Vagina (tissue), 2 donors: ENCODE data around the gene TXN2. TPM values are rescaled to one million over a fixed set of nuclear protein-coding genes. Genes with fewer than 3 reads are reported as not detected.

Experiments
- DNase-seq, 2 donors: peaks; one replicate each; pipeline ENCODE4 v3.0.0-alpha.2; 2017; ENCODE audit errors: extremely low spot score in 2 of 2
- H3K27ac ChIP-seq: fragments of 200-600 bp; sonication (generic); one replicate; pipeline ENCODE4 v1.5.1; 2019
- H3K27me3 ChIP-seq: fragments of 200-600 bp; sonication (generic); one replicate; pipeline ENCODE4 v1.5.1; 2019
- H3K36me3 ChIP-seq, 2 donors: fragments of 200-600 bp; sonication (generic); one replicate each; pipeline ENCODE4 v1.5.1; 2017 to 2019
- H3K4me1 ChIP-seq: fragments of 200-600 bp; sonication (generic); one replicate; pipeline ENCODE4 v1.5.1; 2019
- H3K4me3 ChIP-seq, 2 donors: fragments of 200-600 bp; sonication (generic); 1 replicate in 1 of 2; 2 replicates in 1 of 2; pipeline ENCODE4 v1.5.1; 2016 to 2019
- H3K9me3 ChIP-seq: fragments of 200-600 bp; sonication (generic); one replicate; pipeline ENCODE4 v1.5.1; 2019
- POLR2A ChIP-seq, 2 donors: fragments of 450-650 bp; IDR thresholded peaks; one replicate each; pipeline ENCODE4 v1.6.1; 2017; ENCODE audit warnings: antibody characterized with exemption in 2 of 2, mild to moderate bottlenecking in 2 of 2, moderate library complexity in 2 of 2
- POLR2AphosphoS5 ChIP-seq, 2 donors: sonication (generic); formaldehyde crosslinking; IDR thresholded peaks; one replicate each; pipeline ENCODE4 v1.9.0; 2017; ENCODE audit warnings: antibody characterized with exemption in 2 of 2, mild to moderate bottlenecking in 2 of 2, low read depth in 1 of 2; ENCODE audit not compliant: insufficient read depth in 1 of 2
- intact Hi-C: fragments of 100-400 bp; cut with DNase I; formaldehyde crosslinking; loops from one replicate; pipeline ENCODE4 v1.15.1; 2023
- total RNA-seq: library from RNA; depleted of rRNA; stranded (reverse); fragments of >200 nt; gene quantifications from one replicate; pipeline ENCODE4 v1.2.3, GENCODE V29; 2016
- TF ChIP-seq, protein P1 (sequence below), 3 experiments: fragments of 450-650 bp in 2 of 3; fragments of 200-600 bp in 1 of 3; sonication (generic) in 1 of 3; IDR thresholded peaks; one replicate each; pipeline ENCODE4 v1.5.1; 2017 to 2019; ENCODE audit warnings: antibody characterized with exemption in 3 of 3, mild to moderate bottlenecking in 2 of 3, moderate library complexity in 2 of 3

The TXN2 gene
- total RNA-seq, 1 donor from 2014 or later = 46.9 TPM

DNA sequence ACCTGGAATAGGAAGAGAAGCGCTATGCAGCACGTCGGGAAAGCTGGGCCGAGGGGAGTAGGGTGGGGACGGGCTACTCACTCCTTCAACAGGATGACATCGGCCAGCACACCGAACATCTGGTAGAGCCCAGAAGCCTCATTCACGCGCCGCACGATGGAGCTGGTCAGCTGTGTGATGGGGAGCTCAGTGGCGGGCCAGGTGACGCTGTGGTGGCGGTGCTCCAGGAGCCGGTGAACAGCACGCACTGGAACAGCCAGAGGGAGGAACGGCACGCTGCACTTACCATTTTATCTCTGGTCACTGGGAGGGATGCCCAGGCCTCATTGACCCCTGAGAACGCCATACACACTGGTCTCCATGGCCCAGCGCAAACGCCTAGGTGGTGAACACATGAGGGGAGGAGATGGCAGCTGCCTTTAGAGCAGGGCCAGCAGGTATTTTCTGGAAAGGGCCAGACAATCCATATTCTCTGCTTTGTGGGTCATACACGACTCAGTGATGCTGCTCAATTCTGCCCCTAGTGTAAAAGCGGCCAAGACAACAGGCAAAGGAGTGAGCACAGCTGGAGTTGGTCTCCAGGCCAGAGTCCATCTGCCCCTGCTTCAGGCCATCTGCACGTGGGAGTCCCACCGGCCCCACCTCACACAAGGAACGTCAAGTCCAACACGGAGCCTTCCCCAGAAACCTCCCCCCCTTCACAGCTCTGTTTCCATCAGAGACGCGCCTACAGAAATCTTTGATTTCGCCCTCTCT is 16.6 kb upstream of the TXN2 start:
- TF ChIP-seq POLR2AphosphoS5 (IDR thresholded peaks at IDR 0.05; ENCODE audit: insufficient read depth in 1 of 2, low read depth in 1 of 2) = no peak
- TF ChIP-seq POLR2A (IDR thresholded peaks at IDR 0.05) = no peak
- TF ChIP-seq, protein P1, sequence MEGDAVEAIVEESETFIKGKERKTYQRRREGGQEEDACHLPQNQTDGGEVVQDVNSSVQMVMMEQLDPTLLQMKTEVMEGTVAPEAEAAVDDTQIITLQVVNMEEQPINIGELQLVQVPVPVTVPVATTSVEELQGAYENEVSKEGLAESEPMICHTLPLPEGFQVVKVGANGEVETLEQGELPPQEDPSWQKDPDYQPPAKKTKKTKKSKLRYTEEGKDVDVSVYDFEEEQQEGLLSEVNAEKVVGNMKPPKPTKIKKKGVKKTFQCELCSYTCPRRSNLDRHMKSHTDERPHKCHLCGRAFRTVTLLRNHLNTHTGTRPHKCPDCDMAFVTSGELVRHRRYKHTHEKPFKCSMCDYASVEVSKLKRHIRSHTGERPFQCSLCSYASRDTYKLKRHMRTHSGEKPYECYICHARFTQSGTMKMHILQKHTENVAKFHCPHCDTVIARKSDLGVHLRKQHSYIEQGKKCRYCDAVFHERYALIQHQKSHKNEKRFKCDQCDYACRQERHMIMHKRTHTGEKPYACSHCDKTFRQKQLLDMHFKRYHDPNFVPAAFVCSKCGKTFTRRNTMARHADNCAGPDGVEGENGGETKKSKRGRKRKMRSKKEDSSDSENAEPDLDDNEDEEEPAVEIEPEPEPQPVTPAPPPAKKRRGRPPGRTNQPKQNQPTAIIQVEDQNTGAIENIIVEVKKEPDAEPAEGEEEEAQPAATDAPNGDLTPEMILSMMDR (IDR thresholded peaks at IDR 0.05) = no peak
- Histone ChIP-seq H3K9me3 (no peaks in the 10 kb centered on the region), H3K36me3 (no peaks in the 10 kb centered on the region), H3K4me3 (no peak overlapping the region), H3K27ac (no peak overlapping the region), H3K27me3 (no peaks in the 10 kb centered on the region), H3K4me1 (no peaks in the 10 kb centered on the region)
- DNase-seq = no peak
- intact Hi-C loops = no loop called here

DNA sequence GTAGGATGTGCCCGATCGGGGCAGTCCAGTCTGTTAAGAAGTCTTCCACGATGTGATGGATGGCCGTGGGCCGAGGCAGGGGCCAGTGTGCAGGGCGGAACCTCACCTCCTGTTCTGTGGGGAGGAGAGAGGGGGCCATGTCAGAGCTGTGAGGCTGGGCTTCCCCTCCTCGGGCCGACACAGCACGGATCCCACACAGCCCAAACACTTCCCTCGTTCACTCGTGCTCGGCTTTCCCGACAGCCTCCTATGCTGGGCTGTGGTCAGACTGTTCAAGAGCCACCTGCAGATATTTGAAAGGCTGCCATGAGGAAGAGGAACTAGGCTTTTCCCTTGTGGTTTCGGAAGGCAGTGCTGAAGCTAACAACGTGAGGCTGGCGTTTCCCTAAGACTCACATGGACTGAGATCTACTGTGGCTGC is 12.3 kb upstream of the TXN2 start:
- Histone ChIP-seq H3K4me1 (no peaks in the 10 kb centered on the region), H3K27me3 (no peaks in the 10 kb centered on the region), H3K9me3 (no peaks in the 10 kb centered on the region), H3K4me3 (no peak overlapping the region), H3K36me3 (peaks cover 0 to 17% of the 10 kb centered on the region in 2 donors), H3K27ac (no peak overlapping the region)
- intact Hi-C loops = no loop called here
- TF ChIP-seq, protein P1 (IDR thresholded peaks at IDR 0.05) = no peak
- no peak for TF ChIP-seq POLR2A (IDR thresholded peaks at IDR 0.05)
- no peak for TF ChIP-seq POLR2AphosphoS5 (IDR thresholded peaks at IDR 0.05; ENCODE audit: insufficient read depth in 1 of 2, low read depth in 1 of 2)
- no peak for DNase-seq

DNA sequence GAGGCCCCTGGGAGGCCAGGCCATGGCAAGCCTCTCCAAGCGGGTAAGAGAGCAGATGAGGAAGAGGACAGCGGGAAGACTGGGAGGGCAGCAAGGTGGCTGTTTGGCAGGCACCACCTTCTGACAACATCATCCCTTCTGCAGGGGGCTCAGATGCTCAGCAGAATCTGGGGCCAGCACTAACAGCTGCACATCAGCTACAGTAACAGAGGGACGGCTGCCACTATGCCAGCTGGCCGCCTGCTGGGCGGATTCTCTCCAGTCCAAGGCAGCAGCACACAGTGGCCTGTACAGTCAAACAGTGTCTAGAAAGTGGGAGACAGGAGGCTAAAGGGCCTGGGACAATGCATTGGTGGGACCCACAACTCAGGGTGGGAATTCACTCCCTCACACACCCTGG is 10.7 kb upstream of the TXN2 start:
- DNase-seq = no peak
- Histone ChIP-seq H3K9me3 (no peaks in the 10 kb centered on the region), H3K27ac (no peak overlapping the region), H3K4me1 (no peaks in the 10 kb centered on the region), H3K36me3 (peaks cover 0 to 17% of the 10 kb centered on the region in 2 donors), H3K27me3 (no peaks in the 10 kb centered on the region), H3K4me3 (no peak overlapping the region)
- TF ChIP-seq POLR2A (IDR thresholded peaks at IDR 0.05) = no peak
- no peak for TF ChIP-seq POLR2AphosphoS5 (IDR thresholded peaks at IDR 0.05; ENCODE audit: insufficient read depth in 1 of 2, low read depth in 1 of 2)
- TF ChIP-seq, protein P1 (IDR thresholded peaks at IDR 0.05) = no peak
- intact Hi-C loops = no loop called here

DNA sequence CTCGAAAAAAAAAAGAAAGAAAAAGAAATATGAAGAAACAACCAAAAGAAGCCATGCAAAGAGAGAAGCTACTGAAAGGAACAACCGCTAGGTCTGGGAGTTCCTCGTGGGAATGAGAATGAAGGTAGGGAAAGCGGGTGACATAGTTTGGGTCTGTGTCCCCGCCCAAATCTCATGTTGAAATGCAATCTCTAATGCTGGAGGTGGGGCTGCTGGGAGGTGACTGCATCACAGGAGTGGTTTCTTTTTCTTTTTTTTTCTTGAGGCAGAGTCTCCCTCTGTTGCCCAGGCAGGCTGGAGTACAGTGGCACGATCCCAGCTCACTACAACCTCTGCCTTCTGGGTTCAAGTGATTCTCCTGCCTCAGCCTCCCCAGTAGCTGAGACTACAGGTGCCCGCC is 9.7 kb upstream of the TXN2 start:
- H3K9me3 ChIP-seq = no peaks in the 10 kb centered on the region
- no peak overlapping the region for H3K27ac ChIP-seq
- H3K36me3 ChIP-seq = peaks cover 0 to 17% of the 10 kb centered on the region in 2 donors
- no peak for DNase-seq
- intact Hi-C loops = no loop called here
- no peaks in the 10 kb centered on the region for H3K27me3 ChIP-seq
- TF ChIP-seq, protein P1 (IDR thresholded peaks at IDR 0.05) = no peak
- TF ChIP-seq POLR2AphosphoS5 (IDR thresholded peaks at IDR 0.05; ENCODE audit: insufficient read depth in 1 of 2, low read depth in 1 of 2) (no peak), POLR2A (IDR thresholded peaks at IDR 0.05) (no peak)
- H3K4me1 ChIP-seq = no peaks in the 10 kb centered on the region
- no peak overlapping the region for H3K4me3 ChIP-seq
